HepG2 (cell line): ENCODE measurements around the gene SHC3. TPM values are rescaled to one million over a fixed set of nuclear protein-coding genes. Genes with fewer than 3 reads are reported as not detected.

Experiments used
- ATAC-seq: fragments of 200-7000 bp; cut with Tn5 transposase; 3 replicates; pipeline ENCODE4 v1.9.1; 2020; ENCODE audit warnings: mild to moderate bottlenecking, moderate library complexity
- BruUV-seq: library from RNA; stranded (reverse); fragments of 400-500 nt; replicated peaks from 2 replicates; lab custom pipeline; 2021; lab: Mats Ljungman, UMichigan
- CTCF ChIA-PET: fragments of 300-600 bp; formaldehyde crosslinking; extraction: SDS; loops from one replicate; lab custom pipeline; 2021; ENCODE audit warnings: low total read pairs, inconsistent platforms, low intra/inter-chr PET ratio; lab: Yijun Ruan, JAX
- POLR2A ChIA-PET: fragments of 350-600 bp; sonication (Branson Sonifier 250); formaldehyde crosslinking; loops from one replicate; lab custom pipeline; 2020; ENCODE audit warnings: antibody characterized with exemption, inconsistent platforms; lab: Yijun Ruan, JAX
- DNase-seq: peaks from one replicate; pipeline ENCODE4 v3.0.0-alpha.2; 2015; ENCODE audit warnings: low spot score
- FAIRE-seq: peaks from 3 replicates; lab custom pipeline; 2011; peaks lifted over from hg19 to GRCh38; lab: Jason Lieb, UNC
- H2AFZ ChIP-seq: one replicate; pipeline ENCODE4 v1.6.1; 2011; ENCODE audit warnings: low read length, inconsistent platforms
- H3K27ac ChIP-seq: fragments of 300-600 bp; 3 replicates; pipeline ENCODE4 v1.8.0; 2011; ENCODE audit warnings: mixed run types, mild to moderate bottlenecking, mixed read lengths, low read length, inconsistent platforms; ENCODE audit not compliant: insufficient read depth; ENCODE audit errors: extremely low read length
- H3K27me3 ChIP-seq, 2 experiments: fragments of 200-600 bp in 1 of 2; 2 replicates in 1 of 2; 3 replicates in 1 of 2; pipeline versions ENCODE4 v1.6.0 to v1.8.0; 2011; ENCODE audit warnings: low read length in 2 of 2, mild to moderate bottlenecking in 2 of 2, moderate library complexity in 2 of 2, inconsistent platforms in 1 of 2; ENCODE audit not compliant: insufficient read depth in 2 of 2, control insufficient read depth in 1 of 2
- H3K36me3 ChIP-seq, 2 experiments: fragments of 200-600 bp in 1 of 2; replicated peaks in 1 of 2; 2 replicates in 1 of 2; 3 replicates in 1 of 2; pipeline versions ENCODE4 v1.5.1 to v1.8.0; 2011; ENCODE audit warnings: low read length in 2 of 2, inconsistent platforms in 1 of 2; ENCODE audit not compliant: insufficient read depth in 2 of 2, control insufficient read depth in 1 of 2
- H3K4me1 ChIP-seq: 2 replicates; pipeline ENCODE4 v1.5.1; 2012; ENCODE audit warnings: low read length, inconsistent platforms; ENCODE audit not compliant: insufficient read depth
- H3K4me2 ChIP-seq: 2 replicates; pipeline ENCODE4 v1.6.0; 2011; ENCODE audit warnings: low read depth, low read length, inconsistent platforms
- H3K4me3 ChIP-seq, 3 experiments: fragments of 200-600 bp in 1 of 3; sonication (generic), shearing (Covaris generic) in 1 of 3; replicated peaks in 1 of 3; 2 replicates each; pipeline ENCODE4 v1.5.1; 2011 to 2016; ENCODE audit warnings: low read length in 3 of 3, inconsistent platforms in 2 of 3, low read depth in 2 of 3, mild to moderate bottlenecking in 2 of 3, control low read depth in 1 of 3, mixed read lengths in 1 of 3; ENCODE audit not compliant: insufficient read depth in 1 of 3
- H3K79me2 ChIP-seq: one replicate; pipeline ENCODE4 v1.6.1; 2011; ENCODE audit warnings: low read length, inconsistent platforms; ENCODE audit not compliant: insufficient read depth
- H3K9ac ChIP-seq: 2 replicates; pipeline ENCODE4 v1.6.0; 2011; ENCODE audit warnings: mild to moderate bottlenecking, low read depth, low read length, inconsistent platforms; ENCODE audit not compliant: insufficient read depth
- H3K9me3 ChIP-seq: 2 replicates; pipeline ENCODE4 v1.5.1; 2012; ENCODE audit warnings: mild to moderate bottlenecking, low read length
- H4K20me1 ChIP-seq: 2 replicates; pipeline ENCODE4 v1.6.0; 2011; ENCODE audit warnings: inconsistent platforms, mild to moderate bottlenecking, low read length, moderate library complexity; ENCODE audit not compliant: insufficient read depth
- AHR ChIP-seq: IDR thresholded peaks from 2 replicates; pipeline ENCODE4 v1.6.1; 2018; ENCODE audit warnings: missing genetic modification reagents, missing compliant biosample characterization
- PLRG1 ChIP-seq: fragments of 450-650 bp; conservative IDR thresholded peaks from 2 replicates; pipeline ENCODE4 v1.6.1; 2016
- TOE1 ChIP-seq: sonication (generic); formaldehyde crosslinking; IDR thresholded peaks from 2 replicates; pipeline ENCODE4 v1.4.0; 2020; ENCODE audit warnings: mild to moderate bottlenecking, missing genetic modification reagents
- ZMYM3 ChIP-seq: sonication (generic); formaldehyde crosslinking; IDR thresholded peaks from 2 replicates; pipeline ENCODE4 v1.5.1; 2020; ENCODE audit warnings: mild to moderate bottlenecking, missing genetic modification reagents
- ZMYM4 ChIP-seq: sonication (generic); formaldehyde crosslinking; IDR thresholded peaks from 2 replicates; pipeline ENCODE4 v1.8.1; 2023; ENCODE audit warnings: mild to moderate bottlenecking, missing genetic modification reagents
- ZNF232 ChIP-seq: sonication (generic); formaldehyde crosslinking; IDR thresholded peaks from 2 replicates; pipeline ENCODE4 v1.4.0; 2020; ENCODE audit warnings: missing genetic modification reagents, borderline replicate concordance
- ZNF678 ChIP-seq: sonication (generic); formaldehyde crosslinking; IDR thresholded peaks from 2 replicates; pipeline ENCODE4 v1.4.0; 2020; ENCODE audit warnings: mild to moderate bottlenecking, missing genetic modification reagents
- ZNF75D ChIP-seq: sonication (generic); formaldehyde crosslinking; IDR thresholded peaks from 2 replicates; pipeline ENCODE4 v1.8.1; 2023; ENCODE audit warnings: missing genetic modification reagents, mild to moderate bottlenecking, borderline replicate concordance
- ZNF841 ChIP-seq: sonication (generic); formaldehyde crosslinking; IDR thresholded peaks from 2 replicates; pipeline ENCODE4 v1.8.1; 2023; ENCODE audit warnings: missing genetic modification reagents, borderline replicate concordance
- WGBS: methylation state at CpG from one replicate; pipeline ENCODE4 v1.1.6; 2017; ENCODE audit warnings: low lambda C conversion rate; 5-methylcytosine and 5-hydroxymethylcytosine counted together
- in situ Hi-C: cut with HindIII; loops from 2 replicates; pipeline ENCODE4 v1.10.0; 2017; ENCODE audit warnings: low pct_unique_long_range_greater_than_20kb; ENCODE audit not compliant: extremely low pct_ligation_motif_present
- intact Hi-C: fragments of 100-400 bp; cut with micrococcal nuclease; formaldehyde crosslinking; loops from one replicate; pipeline ENCODE4 v1.10.0; 2022; ENCODE audit not compliant: unreplicated experiment
- polyA plus RNA-seq, 8 experiments: library from polyadenylated mRNA; depleted of rRNA in 3 of 8; stranded (reverse) in 7 of 8; unstranded in 1 of 8; fragments of >200 nt; fragmentation: Illumina TruSeq in 4 of 8; extraction: Trizol in 4 of 8; gene quantifications; 2 replicates each; pipeline versions ENCODE4 v1.2.1 to v1.2.3, GENCODE V29; 2011 to 2016; ENCODE audit warnings: low read depth in 4 of 8, missing spikeins in 1 of 8, mixed read lengths in 1 of 8; ENCODE audit not compliant: insufficient read depth in 1 of 8
- total RNA-seq, 5 experiments: library from RNA; depleted of rRNA; stranded (reverse); fragments of >200 nt; fragmentation: Illumina TruSeq; extraction: Trizol; gene quantifications; 2 replicates each; pipeline ENCODE4 v1.2.3, GENCODE V29; 2016; ENCODE audit warnings: low read depth in 1 of 5
- TF ChIP-seq, protein P1 (sequence below): sonication (generic); formaldehyde crosslinking; conservative IDR thresholded peaks from 2 replicates; pipeline ENCODE4 v1.4.0; 2020; ENCODE audit warnings: mild to moderate bottlenecking, missing genetic modification reagents, moderate library complexity
- TF ChIP-seq, protein P2 (sequence below): IDR thresholded peaks from 2 replicates; pipeline ENCODE4 v1.6.1; 2018; ENCODE audit warnings: missing genetic modification reagents

SHC3 gene
- total and polyA plus RNA-seq, 2 of the 13 experiments (the other 11 are each of a cell fraction or from before 2014, with no cell fraction given), result 0.09 to 0.89 TPM

DNA sequence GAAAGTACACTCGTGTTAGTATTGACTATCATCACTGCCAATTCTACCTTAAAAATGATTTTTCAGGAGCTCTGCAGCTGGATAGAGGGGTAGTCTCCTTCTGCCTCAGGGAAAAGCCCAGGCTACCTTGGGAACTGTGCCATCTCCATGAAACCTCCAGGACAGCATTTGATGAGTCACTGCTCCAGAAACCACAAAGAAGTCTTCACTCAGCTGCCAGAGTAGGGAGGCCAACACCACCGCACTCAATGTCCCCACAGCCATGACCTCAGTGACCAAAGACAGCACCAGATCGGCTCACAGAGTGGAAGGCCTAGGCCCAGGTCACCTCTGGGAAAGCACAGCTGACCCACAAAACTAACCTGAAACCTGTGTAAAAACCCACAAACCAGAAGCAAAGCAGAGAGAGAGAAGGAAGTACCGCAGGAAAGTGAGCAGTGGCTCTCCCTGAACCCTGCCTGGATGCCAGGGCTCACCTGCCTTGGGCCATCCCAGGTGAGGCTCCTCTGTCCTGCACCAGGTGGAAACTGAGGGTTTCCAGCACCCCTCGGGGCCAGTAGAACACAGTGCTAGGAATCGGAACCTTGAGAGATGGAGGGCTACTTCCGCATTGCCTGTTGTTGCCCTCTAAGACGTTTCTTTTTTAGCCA, 157.3 kb downstream of the SHC3 start:
- intact Hi-C loops, result no loop called here

More for the DNA sequence above, 157.3 kb downstream of the SHC3 start:
- Histone ChIP-seq H3K4me1 (no peaks in the 10 kb centered on the region), H4K20me1 (no peaks in the 10 kb centered on the region), H2AFZ (no peak overlapping the region), H3K4me2 (no peak overlapping the region), H3K36me3 (no peaks in the 10 kb centered on the region), H3K79me2 (no peaks in the 10 kb centered on the region), H3K4me3 (no peak overlapping the region), H3K27ac (no peak overlapping the region), H3K27me3 (no peaks in the 10 kb centered on the region), H3K9me3 (no peaks in the 10 kb centered on the region), H3K9ac (no peak overlapping the region)
- CTCF ChIA-PET, result no interaction called here
- in situ Hi-C loops, result no loop called here
- FAIRE-seq (no peak), ATAC-seq (no peak), DNase-seq (no peak)
- no TSS peak for BruUV-seq
- no peak for TF ChIP-seq AHR
- TF ChIP-seq ZMYM4 (CRISPR knock-in tag), result no peak
- no peak for TF ChIP-seq PLRG1
- TF ChIP-seq ZMYM3 (CRISPR knock-in tag), result no peak
- TF ChIP-seq TOE1 (CRISPR knock-in tag), result no peak
- TF ChIP-seq, protein P1, sequence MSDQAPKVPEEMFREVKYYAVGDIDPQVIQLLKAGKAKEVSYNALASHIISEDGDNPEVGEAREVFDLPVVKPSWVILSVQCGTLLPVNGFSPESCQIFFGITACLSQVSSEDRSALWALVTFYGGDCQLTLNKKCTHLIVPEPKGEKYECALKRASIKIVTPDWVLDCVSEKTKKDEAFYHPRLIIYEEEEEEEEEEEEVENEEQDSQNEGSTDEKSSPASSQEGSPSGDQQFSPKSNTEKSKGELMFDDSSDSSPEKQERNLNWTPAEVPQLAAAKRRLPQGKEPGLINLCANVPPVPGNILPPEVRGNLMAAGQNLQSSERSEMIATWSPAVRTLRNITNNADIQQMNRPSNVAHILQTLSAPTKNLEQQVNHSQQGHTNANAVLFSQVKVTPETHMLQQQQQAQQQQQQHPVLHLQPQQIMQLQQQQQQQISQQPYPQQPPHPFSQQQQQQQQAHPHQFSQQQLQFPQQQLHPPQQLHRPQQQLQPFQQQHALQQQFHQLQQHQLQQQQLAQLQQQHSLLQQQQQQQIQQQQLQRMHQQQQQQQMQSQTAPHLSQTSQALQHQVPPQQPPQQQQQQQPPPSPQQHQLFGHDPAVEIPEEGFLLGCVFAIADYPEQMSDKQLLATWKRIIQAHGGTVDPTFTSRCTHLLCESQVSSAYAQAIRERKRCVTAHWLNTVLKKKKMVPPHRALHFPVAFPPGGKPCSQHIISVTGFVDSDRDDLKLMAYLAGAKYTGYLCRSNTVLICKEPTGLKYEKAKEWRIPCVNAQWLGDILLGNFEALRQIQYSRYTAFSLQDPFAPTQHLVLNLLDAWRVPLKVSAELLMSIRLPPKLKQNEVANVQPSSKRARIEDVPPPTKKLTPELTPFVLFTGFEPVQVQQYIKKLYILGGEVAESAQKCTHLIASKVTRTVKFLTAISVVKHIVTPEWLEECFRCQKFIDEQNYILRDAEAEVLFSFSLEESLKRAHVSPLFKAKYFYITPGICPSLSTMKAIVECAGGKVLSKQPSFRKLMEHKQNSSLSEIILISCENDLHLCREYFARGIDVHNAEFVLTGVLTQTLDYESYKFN (CRISPR knock-in tag), result no peak
- TF ChIP-seq, protein P2, sequence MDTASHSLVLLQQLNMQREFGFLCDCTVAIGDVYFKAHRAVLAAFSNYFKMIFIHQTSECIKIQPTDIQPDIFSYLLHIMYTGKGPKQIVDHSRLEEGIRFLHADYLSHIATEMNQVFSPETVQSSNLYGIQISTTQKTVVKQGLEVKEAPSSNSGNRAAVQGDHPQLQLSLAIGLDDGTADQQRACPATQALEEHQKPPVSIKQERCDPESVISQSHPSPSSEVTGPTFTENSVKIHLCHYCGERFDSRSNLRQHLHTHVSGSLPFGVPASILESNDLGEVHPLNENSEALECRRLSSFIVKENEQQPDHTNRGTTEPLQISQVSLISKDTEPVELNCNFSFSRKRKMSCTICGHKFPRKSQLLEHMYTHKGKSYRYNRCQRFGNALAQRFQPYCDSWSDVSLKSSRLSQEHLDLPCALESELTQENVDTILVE (CRISPR knock-in tag), result no peak
- TF ChIP-seq ZNF75D (CRISPR knock-in tag), result no peak
- no peak for TF ChIP-seq ZNF841
- TF ChIP-seq ZNF232 (CRISPR knock-in tag), result no peak
- TF ChIP-seq ZNF678, result no peak
- POLR2A ChIA-PET, result no interaction called here
- 30% methylated on average over 6 of the region's 8 CpGs for WGBS
